Caco-2 (cell line): ENCODE measurements around the gene IQSEC3. TPM values are rescaled to one million over a fixed set of nuclear protein-coding genes. Genes with fewer than 3 reads are reported as not detected.

ENCODE experiments used
- BruUV-seq: library from RNA; stranded (reverse); fragments of 400-500 nt; replicated peaks from 2 replicates; lab custom pipeline; 2021; lab: Mats Ljungman, UMichigan
- CTCF ChIA-PET: fragments of 300-600 bp; sonication (Branson Sonifier 250); formaldehyde crosslinking; loops from one replicate; lab custom pipeline; 2022; ENCODE audit warnings: antibody characterized with exemption; lab: Charles Lee
- POLR2A ChIA-PET: fragments of 300-600 bp; sonication (Branson Sonifier 250); formaldehyde crosslinking; loops from one replicate; lab custom pipeline; 2022; ENCODE audit warnings: antibody characterized with exemption; lab: Charles Lee
- DNase-seq, 2 experiments: peaks; one replicate each; pipeline versions ENCODE4 v3.0.0 to v3.0.0-alpha.2; 2020 to 2022
- H3K27me3 ChIP-seq: replicated peaks from 2 replicates; pipeline ENCODE4 v1.6.0; 2011; ENCODE audit warnings: low read length; ENCODE audit not compliant: control insufficient read depth, insufficient read depth
- H3K36me3 ChIP-seq: 2 replicates; pipeline ENCODE4 v1.5.1; 2011; ENCODE audit warnings: low read length; ENCODE audit not compliant: control insufficient read depth, insufficient read depth
- H3K4me1 ChIP-seq: fragments of 250-450 bp; sonication (Bioruptor Pico); 2 replicates; pipeline ENCODE4 v1.5.1; 2020; ENCODE audit warnings: mild to moderate bottlenecking
- H3K4me3 ChIP-seq: 2 replicates; pipeline ENCODE4 v1.5.1; 2011; ENCODE audit warnings: low read depth, mild to moderate bottlenecking, control low read depth, low read length
- H3K9me3 ChIP-seq: fragments of 250-450 bp; sonication (Bioruptor Pico); 2 replicates; pipeline ENCODE4 v1.5.1; 2020; ENCODE audit warnings: mild to moderate bottlenecking, moderate library complexity
- H3K27ac Mint-ChIP-seq: one replicate; pipeline ENCODE4 v1.8.0; 2022; ENCODE audit warnings: mixed read lengths; ENCODE audit not compliant: unreplicated experiment
- H3K27me3 Mint-ChIP-seq: one replicate; pipeline ENCODE4 v1.8.0; 2022; ENCODE audit warnings: mixed read lengths; ENCODE audit not compliant: insufficient read depth, unreplicated experiment
- H3K36me3 Mint-ChIP-seq: one replicate; pipeline ENCODE4 v1.8.0; 2022; ENCODE audit warnings: mild to moderate bottlenecking, mixed read lengths; ENCODE audit not compliant: insufficient read depth, unreplicated experiment
- H3K4me1 Mint-ChIP-seq: one replicate; pipeline ENCODE4 v1.8.0; 2022; ENCODE audit warnings: low read depth, mixed read lengths; ENCODE audit not compliant: unreplicated experiment
- H3K4me3 Mint-ChIP-seq: one replicate; pipeline ENCODE4 v1.8.0; 2022; ENCODE audit warnings: mild to moderate bottlenecking, moderate library complexity, mixed read lengths; ENCODE audit not compliant: unreplicated experiment
- H3K9me3 Mint-ChIP-seq: one replicate; pipeline ENCODE4 v1.8.0; 2022; ENCODE audit warnings: mixed read lengths; ENCODE audit not compliant: unreplicated experiment
- CTCF ChIP-seq, 2 experiments: fragments of 200-600 bp in 1 of 2; IDR thresholded peaks; 1 replicate in 1 of 2; 2 replicates in 1 of 2; pipeline versions ENCODE4 v1.5.1 to v1.8.0; 2011 to 2022; ENCODE audit warnings: antibody characterized with exemption in 1 of 2, control low read depth in 1 of 2, inconsistent platforms in 1 of 2, low read depth in 1 of 2, low read length in 1 of 2, mild to moderate bottlenecking in 1 of 2, moderate library complexity in 1 of 2; ENCODE audit not compliant: insufficient read depth in 1 of 2, severe bottlenecking in 1 of 2, unreplicated experiment in 1 of 2
- intact Hi-C: fragments of 100-400 bp; cut with micrococcal nuclease; formaldehyde crosslinking; loops from one replicate; pipeline ENCODE4 v1.10.0; 2022; ENCODE audit not compliant: unreplicated experiment
- total RNA-seq: library from RNA; stranded (reverse); gene quantifications from 2 replicates; pipeline ENCODE4 v1.2.3, GENCODE V29; 2022

Gene IQSEC3
- total RNA-seq, 1 experiment from 2014 or later: 0.59 TPM

GRCh38 chr12:211639-212414 lies 145.3 kb downstream of the IQSEC3 start:
- CTCF ChIA-PET: no interaction called here
- intact Hi-C loops: no loop called here
- no peak for TF ChIP-seq CTCF (IDR thresholded peaks at IDR 0.05; ENCODE audit: insufficient read depth in 1 of 2, low read depth in 1 of 2, low read length in 1 of 2, severe bottlenecking in 1 of 2, unreplicated experiment in 1 of 2)
- H3K27ac Mint-ChIP-seq: no peak overlapping the region
- DNase-seq: no peak
- H3K9me3 Mint-ChIP-seq: no peaks in the 10 kb centered on the region
- H3K36me3 Mint-ChIP-seq: no peaks in the 10 kb centered on the region
- no peaks in the 10 kb centered on the region for H3K27me3 Mint-ChIP-seq
- peaks cover 39% of the 10 kb centered on the region for H3K4me1 Mint-ChIP-seq
- H3K4me3 Mint-ChIP-seq: no peak overlapping the region
- no peaks in the 10 kb centered on the region for H3K27me3 ChIP-seq
- H3K9me3 ChIP-seq: no peaks in the 10 kb centered on the region
- BruUV-seq: no TSS peak
- POLR2A ChIA-PET: no interaction called here
- H3K36me3 ChIP-seq: no peaks in the 10 kb centered on the region
- H3K4me1 ChIP-seq: peaks cover 25% of the 10 kb centered on the region
- H3K4me3 ChIP-seq: no peak overlapping the region

- H3K27me3 Mint-ChIP-seq: peaks cover 2% of the 10 kb centered on the region
- H3K4me1 Mint-ChIP-seq: peaks cover 39% of the 10 kb centered on the region
- no peaks in the 10 kb centered on the region for H3K27me3 ChIP-seq
Observed at GRCh38 chr12:212415-212714, 145.8 kb downstream of the IQSEC3 start.

More at GRCh38 chr12:212415-212714, 145.8 kb downstream of the IQSEC3 start:
- no peak for TF ChIP-seq CTCF (IDR thresholded peaks at IDR 0.05; ENCODE audit: insufficient read depth in 1 of 2, low read depth in 1 of 2, low read length in 1 of 2, severe bottlenecking in 1 of 2, unreplicated experiment in 1 of 2)
- Histone ChIP-seq H3K9me3 (no peaks in the 10 kb centered on the region), H3K4me1 (peaks cover 25% of the 10 kb centered on the region), H3K36me3 (no peaks in the 10 kb centered on the region), H3K4me3 (no peak overlapping the region)
- Mint-ChIP-seq H3K27ac (no peak overlapping the region), H3K36me3 (no peaks in the 10 kb centered on the region), H3K9me3 (no peaks in the 10 kb centered on the region), H3K4me3 (no peak overlapping the region)
- POLR2A ChIA-PET: no interaction called here
- intact Hi-C loops: no loop called here
- no TSS peak for BruUV-seq
- CTCF ChIA-PET: interaction anchor here (1.1 kb wide), 1 partner anchor 21 kb away, joined by 3 read pairs; no protein-coding TSS in a partner anchor
- DNase-seq: no peak
